HepG2 (cell line): ENCODE results near the gene IBA57. TPM values are rescaled to one million over a fixed set of nuclear protein-coding genes. Genes with fewer than 3 reads are reported as not detected.

Experiments used
- ATAC-seq: fragments of 200-7000 bp; cut with Tn5 transposase; 3 replicates; pipeline ENCODE4 v1.9.1; 2020; ENCODE audit warnings: mild to moderate bottlenecking, moderate library complexity
- BruUV-seq: library from RNA; stranded (reverse); fragments of 400-500 nt; replicated peaks from 2 replicates; lab custom pipeline; 2021; lab: Mats Ljungman, UMichigan
- CTCF ChIA-PET: fragments of 300-600 bp; formaldehyde crosslinking; extraction: SDS; loops from one replicate; lab custom pipeline; 2021; ENCODE audit warnings: low total read pairs, inconsistent platforms, low intra/inter-chr PET ratio; lab: Yijun Ruan, JAX
- POLR2A ChIA-PET: fragments of 350-600 bp; sonication (Branson Sonifier 250); formaldehyde crosslinking; loops from one replicate; lab custom pipeline; 2020; ENCODE audit warnings: antibody characterized with exemption, inconsistent platforms; lab: Yijun Ruan, JAX
- DNase-seq: peaks from one replicate; pipeline ENCODE4 v3.0.0-alpha.2; 2015; ENCODE audit warnings: low spot score
- FAIRE-seq: peaks from 3 replicates; lab custom pipeline; 2011; peaks lifted over from hg19 to GRCh38; lab: Jason Lieb, UNC
- H2AFZ ChIP-seq: one replicate; pipeline ENCODE4 v1.6.1; 2011; ENCODE audit warnings: low read length, inconsistent platforms
- H3K27ac ChIP-seq: fragments of 300-600 bp; 3 replicates; pipeline ENCODE4 v1.8.0; 2011; ENCODE audit warnings: mixed run types, mild to moderate bottlenecking, mixed read lengths, low read length, inconsistent platforms; ENCODE audit not compliant: insufficient read depth; ENCODE audit errors: extremely low read length
- H3K27me3 ChIP-seq, 2 experiments: fragments of 200-600 bp in 1 of 2; 2 replicates in 1 of 2; 3 replicates in 1 of 2; pipeline versions ENCODE4 v1.6.0 to v1.8.0; 2011; ENCODE audit warnings: low read length in 2 of 2, mild to moderate bottlenecking in 2 of 2, moderate library complexity in 2 of 2, inconsistent platforms in 1 of 2; ENCODE audit not compliant: insufficient read depth in 2 of 2, control insufficient read depth in 1 of 2
- H3K36me3 ChIP-seq, 2 experiments: fragments of 200-600 bp in 1 of 2; replicated peaks in 1 of 2; 2 replicates in 1 of 2; 3 replicates in 1 of 2; pipeline versions ENCODE4 v1.5.1 to v1.8.0; 2011; ENCODE audit warnings: low read length in 2 of 2, inconsistent platforms in 1 of 2; ENCODE audit not compliant: insufficient read depth in 2 of 2, control insufficient read depth in 1 of 2
- H3K4me1 ChIP-seq: 2 replicates; pipeline ENCODE4 v1.5.1; 2012; ENCODE audit warnings: low read length, inconsistent platforms; ENCODE audit not compliant: insufficient read depth
- H3K4me2 ChIP-seq: 2 replicates; pipeline ENCODE4 v1.6.0; 2011; ENCODE audit warnings: low read depth, low read length, inconsistent platforms
- H3K4me3 ChIP-seq, 3 experiments: fragments of 200-600 bp in 1 of 3; sonication (generic), shearing (Covaris generic) in 1 of 3; replicated peaks in 1 of 3; 2 replicates each; pipeline ENCODE4 v1.5.1; 2011 to 2016; ENCODE audit warnings: low read length in 3 of 3, inconsistent platforms in 2 of 3, low read depth in 2 of 3, mild to moderate bottlenecking in 2 of 3, control low read depth in 1 of 3, mixed read lengths in 1 of 3; ENCODE audit not compliant: insufficient read depth in 1 of 3
- H3K79me2 ChIP-seq: one replicate; pipeline ENCODE4 v1.6.1; 2011; ENCODE audit warnings: low read length, inconsistent platforms; ENCODE audit not compliant: insufficient read depth
- H3K9ac ChIP-seq: 2 replicates; pipeline ENCODE4 v1.6.0; 2011; ENCODE audit warnings: mild to moderate bottlenecking, low read depth, low read length, inconsistent platforms; ENCODE audit not compliant: insufficient read depth
- H3K9me3 ChIP-seq: 2 replicates; pipeline ENCODE4 v1.5.1; 2012; ENCODE audit warnings: mild to moderate bottlenecking, low read length
- H4K20me1 ChIP-seq: 2 replicates; pipeline ENCODE4 v1.6.0; 2011; ENCODE audit warnings: inconsistent platforms, mild to moderate bottlenecking, low read length, moderate library complexity; ENCODE audit not compliant: insufficient read depth
- AGO2 ChIP-seq: fragments of 200-400 bp; formaldehyde crosslinking; optimal IDR thresholded peaks from 2 replicates; pipeline ENCODE3; 2017; ENCODE audit warnings: mild to moderate bottlenecking, low read depth, low read length, moderate library complexity
- CCAR2 ChIP-seq: fragments of 200-400 bp; formaldehyde crosslinking; optimal IDR thresholded peaks from 2 replicates; pipeline ENCODE3; 2018; ENCODE audit warnings: low read depth, mild to moderate bottlenecking, low read length, moderate library complexity
- DR1 ChIP-seq: sonication (generic); formaldehyde crosslinking; IDR thresholded peaks from 2 replicates; pipeline ENCODE4 v1.8.0; 2021; ENCODE audit warnings: mild to moderate bottlenecking, missing genetic modification reagents, inconsistent platforms
- KAT7 ChIP-seq: IDR thresholded peaks from 2 replicates; pipeline ENCODE4 v1.6.1; 2018; ENCODE audit warnings: borderline replicate concordance, missing compliant biosample characterization
- ZBTB1 ChIP-seq: sonication (generic); formaldehyde crosslinking; IDR thresholded peaks from 2 replicates; pipeline ENCODE4 v1.4.0; 2020; ENCODE audit warnings: missing genetic modification reagents, borderline replicate concordance
- ZNF549 ChIP-seq: sonication (generic); formaldehyde crosslinking; IDR thresholded peaks from 2 replicates; pipeline ENCODE4 v1.5.0; 2020; ENCODE audit warnings: missing genetic modification reagents
- ZNF615 ChIP-seq: sonication (generic); formaldehyde crosslinking; IDR thresholded peaks from 2 replicates; pipeline ENCODE4 v1.5.0; 2020; ENCODE audit warnings: mild to moderate bottlenecking, missing genetic modification reagents, borderline replicate concordance
- ZZZ3 ChIP-seq: sonication (generic); formaldehyde crosslinking; IDR thresholded peaks from 2 replicates; pipeline ENCODE4 v1.4.0; 2020; ENCODE audit warnings: missing genetic modification reagents, mild to moderate bottlenecking, borderline replicate concordance
- WGBS: methylation state at CpG from one replicate; pipeline ENCODE4 v1.1.6; 2017; ENCODE audit warnings: low lambda C conversion rate; 5-methylcytosine and 5-hydroxymethylcytosine counted together
- in situ Hi-C: cut with HindIII; loops from 2 replicates; pipeline ENCODE4 v1.10.0; 2017; ENCODE audit warnings: low pct_unique_long_range_greater_than_20kb; ENCODE audit not compliant: extremely low pct_ligation_motif_present
- intact Hi-C: fragments of 100-400 bp; cut with micrococcal nuclease; formaldehyde crosslinking; loops from one replicate; pipeline ENCODE4 v1.10.0; 2022; ENCODE audit not compliant: unreplicated experiment
- polyA plus RNA-seq, 8 experiments: library from polyadenylated mRNA; depleted of rRNA in 3 of 8; stranded (reverse) in 7 of 8; unstranded in 1 of 8; fragments of >200 nt; fragmentation: Illumina TruSeq in 4 of 8; extraction: Trizol in 4 of 8; gene quantifications; 2 replicates each; pipeline versions ENCODE4 v1.2.1 to v1.2.3, GENCODE V29; 2011 to 2016; ENCODE audit warnings: low read depth in 4 of 8, missing spikeins in 1 of 8, mixed read lengths in 1 of 8; ENCODE audit not compliant: insufficient read depth in 1 of 8
- total RNA-seq, 5 experiments: library from RNA; depleted of rRNA; stranded (reverse); fragments of >200 nt; fragmentation: Illumina TruSeq; extraction: Trizol; gene quantifications; 2 replicates each; pipeline ENCODE4 v1.2.3, GENCODE V29; 2016; ENCODE audit warnings: low read depth in 1 of 5

The IBA57 gene
- total and polyA plus RNA-seq, 2 of the 13 experiments (the other 11 are each of a cell fraction or from before 2014, with no cell fraction given): 2.3 to 10.2 TPM

DNA sequence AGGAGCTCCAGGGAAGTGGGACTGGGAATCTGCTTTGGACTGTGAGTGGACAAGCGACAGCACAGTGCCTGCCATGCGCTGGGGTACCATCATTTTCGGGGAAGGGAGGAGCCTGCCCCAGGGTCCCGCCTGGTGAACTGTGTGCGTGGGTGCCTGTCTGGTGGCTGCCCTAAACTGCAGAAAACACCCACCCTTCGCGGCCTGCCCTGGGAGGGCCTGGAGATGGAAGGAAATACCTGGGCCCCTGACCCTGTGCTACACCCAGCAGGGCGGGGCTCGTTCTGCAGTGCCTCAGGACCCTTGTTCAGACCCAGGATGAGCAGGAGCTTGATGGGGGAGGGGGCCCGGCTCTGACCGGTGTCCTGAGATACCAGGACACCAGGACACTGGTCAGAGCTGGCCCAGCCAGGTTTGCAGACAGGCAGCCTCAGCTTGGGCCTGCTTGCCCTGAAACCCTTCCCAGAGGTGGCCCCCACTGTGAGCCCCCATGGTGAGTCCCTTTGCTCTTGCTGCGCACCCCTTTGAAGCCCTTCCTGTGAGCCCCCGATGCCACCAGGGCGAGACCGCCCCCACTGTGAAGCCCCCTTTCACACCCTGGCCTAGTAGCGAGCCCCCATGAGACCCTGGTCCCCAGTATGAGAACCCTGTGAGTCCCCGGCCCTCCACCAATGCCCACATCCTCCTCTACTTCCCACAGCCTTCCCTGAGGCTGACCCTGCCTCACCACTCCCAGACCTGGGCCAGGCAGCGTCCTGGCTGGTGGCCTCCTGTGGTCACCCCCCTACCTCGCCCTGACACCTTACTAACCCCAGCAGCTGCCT is 13.3 kb upstream of the IBA57 start:
- intact Hi-C loops: no loop called here
- Histone ChIP-seq H3K9ac (no peak overlapping the region), H3K27ac (no peak overlapping the region), H3K9me3 (no peaks in the 10 kb centered on the region), H3K4me1 (peaks cover 34% of the 10 kb centered on the region), H3K4me3 (no peak overlapping the region), H3K36me3 (0 out of 5 replicates have a peak, but pooled peaks cover 0 to 6% of the 10 kb centered on the region in 2 experiments), H3K4me2 (no peak overlapping the region), H3K27me3 (no peaks in the 10 kb centered on the region), H4K20me1 (peaks cover 3% of the 10 kb centered on the region; the same call in 1 of the 2 replicates), H2AFZ (no peak overlapping the region), H3K79me2 (peaks cover 4% of the 10 kb centered on the region)
- TF ChIP-seq DR1 (no peak), KAT7 (CRISPR knock-in tag) (no peak), AGO2 (peak; percentile 24)
- no peak for FAIRE-seq
- 98% methylated on average over 8 of the region's 19 CpGs for WGBS
- DNase-seq: no peak
- ChIA-PET CTCF (no interaction called here), POLR2A (interaction anchor here (2.8 to 7.9 kb wide), 2 partner anchors 8 to 13 kb away, joined by 16 to 72 read pairs; partner anchors contain the start of gene IBA57)
- BruUV-seq: no TSS peak
- in situ Hi-C loops: no loop called here
- no peak for ATAC-seq

GRCh38 chr1:228152918-228153258 is 12.7 kb upstream of the IBA57 start:
- FAIRE-seq (no peak), DNase-seq (no peak), ATAC-seq (no peak)
- no TSS peak for BruUV-seq
- H3K4me1 ChIP-seq: peaks cover 34% of the 10 kb centered on the region
- H3K9ac ChIP-seq: no peak overlapping the region
- peaks cover 3% of the 10 kb centered on the region; the same call in 1 of the 2 replicates for H4K20me1 ChIP-seq
- no peak overlapping the region for H3K4me2 ChIP-seq
- no peak overlapping the region for H2AFZ ChIP-seq
- no peaks in the 10 kb centered on the region for H3K27me3 ChIP-seq
- ChIA-PET CTCF (no interaction called here), POLR2A (interaction anchor here (2.8 to 7.9 kb wide), 2 partner anchors 7 to 13 kb away, joined by 16 to 72 read pairs; partner anchors contain the start of gene IBA57)
- H3K79me2 ChIP-seq: peaks cover 4% of the 10 kb centered on the region
- in situ Hi-C loops (no loop called here), intact Hi-C loops (no loop called here)
- TF ChIP-seq ZNF615 (CRISPR knock-in tag) (no peak), ZBTB1 (CRISPR knock-in tag) (no peak), CCAR2 (no peak), ZNF549 (CRISPR knock-in tag) (no peak), ZZZ3 (no peak)
- H3K9me3 ChIP-seq: no peaks in the 10 kb centered on the region
- H3K36me3 ChIP-seq: 0 out of 5 replicates have a peak, but pooled peaks cover 0 to under 1% of the 10 kb centered on the region in 2 experiments
- no peak overlapping the region for H3K27ac ChIP-seq
- no peak overlapping the region for H3K4me3 ChIP-seq
- WGBS: 100% methylated on average over 3 of the region's 3 CpGs
